ENCODE measurements around the gene AS3MT. TPM values are rescaled to one million over a fixed set of nuclear protein-coding genes. Genes with fewer than 3 reads are reported as not detected.
A peak's percentile ranks its signal among the peaks of the same experiment; 100 is the strongest.

Gene AS3MT
- total and polyA plus RNA-seq, 2 of the 8 experiments (the other 6 are each of a cell fraction or from before 2014, with no cell fraction given), result 5.8 to 10.3 TPM

- no peak overlapping the region for H3K56ac ChIP-seq (replicated peaks; ENCODE audit: insufficient read length, low read depth, low read length)
- no peak overlapping the region for H2BK15ac ChIP-seq (ENCODE audit: low read length)
- POLR2A ChIA-PET (ENCODE audit: partially characterized antibody), result no interaction called here
- H3K27ac ChIP-seq (ENCODE audit: low read depth, low read length), result no peak overlapping the region
- H2BK20ac ChIP-seq (ENCODE audit: low read length), result no peak overlapping the region
- no peak overlapping the region for H2AFZ ChIP-seq (ENCODE audit: low read length)
- no peak overlapping the region for H3K23ac ChIP-seq (ENCODE audit: insufficient read length)
- H3K79me1 ChIP-seq (ENCODE audit: low read depth, low read length), result no peaks in the 10 kb centered on the region
- H3K18ac ChIP-seq (ENCODE audit: extremely low read depth, low read length), result no peak overlapping the region
- H3K4me1 ChIP-seq (replicated peaks in 1 of 4; ENCODE audit: control insufficient read depth in 3 of 4, insufficient read depth in 4 of 4, low read length in 3 of 4), result peaks cover 0 to 2% (median 0%) of the 10 kb centered on the region in 4 experiments; a peak in 2 of 7 replicates
- CTCF ChIA-PET (ENCODE audit: partially characterized antibody), result interaction anchor here (1.9 kb wide), 1 partner anchor 45 kb away, joined by 7 read pairs; no protein-coding TSS in a partner anchor
- no peaks in the 10 kb centered on the region; a peak in 1 of 8 replicates for H3K36me3 ChIP-seq (ENCODE audit: control insufficient read depth in 2 of 4, insufficient read depth in 4 of 4, low read length in 3 of 4)
- no peak overlapping the region for H2BK12ac ChIP-seq (ENCODE audit: low read depth, low read length)
- no peak overlapping the region for H2BK120ac ChIP-seq (replicated peaks; ENCODE audit: low read depth, low read length)
- H4K20me1 ChIP-seq (replicated peaks in 1 of 2; ENCODE audit: control insufficient read depth in 1 of 2, insufficient read depth in 2 of 2, low read length in 2 of 2), result peaks cover 0 to 1% of the 10 kb centered on the region in 2 experiments
- no peak overlapping the region; a peak in 2 of 4 replicates for H3K4me2 ChIP-seq (ENCODE audit: insufficient read depth in 1 of 2, low read depth in 2 of 2, low read length in 2 of 2)
- no peaks in the 10 kb centered on the region for H3K9me3 ChIP-seq (ENCODE audit: insufficient read depth in 2 of 2, low read depth in 1 of 2, low read length in 1 of 2)
- no peaks in the 10 kb centered on the region for H3K23me2 ChIP-seq (ENCODE audit: low read depth, low read length)
- H3K4me3 ChIP-seq (ENCODE audit: extremely low read depth in 1 of 4, insufficient read depth in 2 of 4, low read depth in 3 of 4, low read length in 4 of 4), result no peak overlapping the region
- no peak overlapping the region for H4K5ac ChIP-seq (ENCODE audit: insufficient read length, low read depth, low read length)
- H3K79me2 ChIP-seq (ENCODE audit: control insufficient read depth in 1 of 2, insufficient read depth in 2 of 2, low read length in 2 of 2), result no peaks in the 10 kb centered on the region
- H3K27me3 ChIP-seq (replicated peaks in 1 of 4; ENCODE audit: control insufficient read depth in 3 of 4, extremely low read depth in 1 of 4, insufficient read depth in 3 of 4, low read length in 3 of 4), result no peaks in the 10 kb centered on the region
- no peak overlapping the region for H3K14ac ChIP-seq (ENCODE audit: insufficient read length)
- no peak overlapping the region for H2BK5ac ChIP-seq (ENCODE audit: low read depth, low read length)
- TF ChIP-seq RAD21 (IDR thresholded peaks at IDR 0.05 in 1 of 2, conservative IDR thresholded peaks at IDR 0.05 in 1 of 2; ENCODE audit: low read depth in 2 of 2, low read length in 2 of 2) (no peak), BACH1 (IDR thresholded peaks at IDR 0.05; ENCODE audit: low read length) (0 out of 2 replicates have a peak, but pooled peaks have one; percentile 28), SIN3A (conservative IDR thresholded peaks at IDR 0.05 in 1 of 2, IDR thresholded peaks at IDR 0.05 in 1 of 2; ENCODE audit: low read depth in 1 of 2, low read length in 2 of 2) (no peak), JUN (IDR thresholded peaks at IDR 0.05; ENCODE audit: low read depth, low read length) (no peak), NRF1 (IDR thresholded peaks at IDR 0.05; ENCODE audit: low read depth, low read length) (no peak)
- no peak overlapping the region for H3K4ac ChIP-seq (replicated peaks; ENCODE audit: insufficient read length, low read depth, low read length)
- WGBS, 2 experiments (ENCODE audit: extremely low coverage in 1 of 2, insufficient coverage in 1 of 2, insufficient read length in 1 of 2, insufficient replicate concordance in 2 of 2, low coverage in 1 of 2, low lambda C conversion rate in 2 of 2, missing lambda C conversion rate in 1 of 2), result 89% methylated on average over 3 of the region's 3 CpGs; no CpG with 5 or more reads in 1 of the 2 experiments
- no peak overlapping the region for H3K9ac ChIP-seq (replicated peaks in 1 of 4; ENCODE audit: extremely low read depth in 1 of 4, low read depth in 3 of 4, low read length in 3 of 4)
- no peak overlapping the region for H4K8ac ChIP-seq (ENCODE audit: extremely low read depth, insufficient read depth, low read length)
- FAIRE-seq, result no peak
- no peak for DNase-seq (ENCODE audit: low read depth in 1 of 2, low spot score in 2 of 2)
- H2AK5ac ChIP-seq (ENCODE audit: low read depth, low read length), result no peak overlapping the region
- H4K91ac ChIP-seq (replicated peaks; ENCODE audit: insufficient read length, low read length), result no peak overlapping the region
These were observed 12.4 kb upstream of the AS3MT start for GRCh38 chr10:102856758-102857424.

Data from H1 (cell line).